GM20000 (cell line): Measurements from ENCODE around the gene TSG101.

Experiments used
- DNase-seq: peaks from one replicate; pipeline ENCODE4 v3.0.0; 2012; ENCODE audit warnings: low spot score
- TF ChIP-seq, protein P1 (sequence below): IDR thresholded peaks from 2 replicates; pipeline ENCODE4 v1.5.1; 2012; ENCODE audit warnings: mild to moderate bottlenecking, control low read depth; ENCODE audit errors: extremely low read depth, missing control alignments

TSG101 gene

DNA sequence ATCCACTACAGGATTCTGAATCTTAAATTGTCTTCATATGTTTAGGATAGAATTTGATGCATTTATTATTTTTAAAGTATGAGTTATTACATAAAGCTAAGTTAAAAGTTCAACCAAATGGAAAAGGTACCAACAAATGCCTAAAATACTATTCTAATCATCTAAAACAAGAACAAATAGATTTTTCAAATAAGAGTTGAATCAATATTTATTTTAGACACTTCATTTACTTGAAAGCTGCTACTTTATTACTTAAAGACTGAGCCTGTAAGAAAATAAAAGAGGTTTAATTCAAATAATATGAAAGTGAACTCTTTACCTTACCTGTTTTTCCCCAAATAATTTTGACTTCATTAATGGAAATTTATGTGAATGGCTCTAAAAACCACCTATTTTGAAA is 54.2 kb downstream of the TSG101 start:
- DNase-seq, result no peak
- TF ChIP-seq, protein P1, sequence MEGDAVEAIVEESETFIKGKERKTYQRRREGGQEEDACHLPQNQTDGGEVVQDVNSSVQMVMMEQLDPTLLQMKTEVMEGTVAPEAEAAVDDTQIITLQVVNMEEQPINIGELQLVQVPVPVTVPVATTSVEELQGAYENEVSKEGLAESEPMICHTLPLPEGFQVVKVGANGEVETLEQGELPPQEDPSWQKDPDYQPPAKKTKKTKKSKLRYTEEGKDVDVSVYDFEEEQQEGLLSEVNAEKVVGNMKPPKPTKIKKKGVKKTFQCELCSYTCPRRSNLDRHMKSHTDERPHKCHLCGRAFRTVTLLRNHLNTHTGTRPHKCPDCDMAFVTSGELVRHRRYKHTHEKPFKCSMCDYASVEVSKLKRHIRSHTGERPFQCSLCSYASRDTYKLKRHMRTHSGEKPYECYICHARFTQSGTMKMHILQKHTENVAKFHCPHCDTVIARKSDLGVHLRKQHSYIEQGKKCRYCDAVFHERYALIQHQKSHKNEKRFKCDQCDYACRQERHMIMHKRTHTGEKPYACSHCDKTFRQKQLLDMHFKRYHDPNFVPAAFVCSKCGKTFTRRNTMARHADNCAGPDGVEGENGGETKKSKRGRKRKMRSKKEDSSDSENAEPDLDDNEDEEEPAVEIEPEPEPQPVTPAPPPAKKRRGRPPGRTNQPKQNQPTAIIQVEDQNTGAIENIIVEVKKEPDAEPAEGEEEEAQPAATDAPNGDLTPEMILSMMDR, result no peak

DNA sequence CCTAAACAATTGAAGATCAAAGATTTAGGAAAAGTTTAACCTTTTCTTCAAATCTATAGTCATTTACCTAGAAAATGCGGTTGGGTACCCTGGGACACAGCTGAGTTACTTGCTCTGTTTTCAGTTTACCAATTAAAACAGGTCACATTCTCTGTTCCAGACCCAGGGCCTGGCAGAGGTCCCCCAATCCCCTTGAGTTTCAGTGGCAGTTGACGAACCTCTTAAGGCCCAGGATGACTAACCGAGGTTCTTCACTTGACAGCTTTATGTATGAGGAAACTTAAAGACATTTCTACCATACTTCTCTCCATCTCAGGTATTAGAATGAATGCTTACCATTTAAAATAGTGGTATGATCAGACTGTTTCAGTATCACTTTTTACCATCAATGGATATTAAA is 54.7 kb downstream of the TSG101 start:
- TF ChIP-seq, protein P1, result no peak
- DNase-seq, result no peak

DNA sequence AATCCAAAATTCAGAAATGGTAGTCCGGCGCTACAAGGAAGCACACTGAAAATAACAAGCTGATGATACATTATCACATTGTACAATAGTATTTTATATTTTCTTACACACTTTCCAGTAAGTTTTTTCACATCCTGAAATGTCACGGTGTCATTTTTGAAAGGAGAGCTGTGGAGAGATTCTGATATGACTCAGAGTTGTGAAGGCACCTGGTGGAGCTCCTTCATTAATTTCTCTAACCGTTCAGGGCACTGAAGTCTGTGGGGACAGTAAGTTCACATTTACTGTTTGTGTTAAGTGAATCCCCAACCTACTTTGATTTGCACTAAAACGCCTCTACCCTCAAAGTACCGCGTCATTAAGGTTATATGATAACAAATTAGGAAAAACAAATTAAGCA is 57.8 kb downstream of the TSG101 start:
- TF ChIP-seq, protein P1, result no peak
- no peak for DNase-seq

DNA sequence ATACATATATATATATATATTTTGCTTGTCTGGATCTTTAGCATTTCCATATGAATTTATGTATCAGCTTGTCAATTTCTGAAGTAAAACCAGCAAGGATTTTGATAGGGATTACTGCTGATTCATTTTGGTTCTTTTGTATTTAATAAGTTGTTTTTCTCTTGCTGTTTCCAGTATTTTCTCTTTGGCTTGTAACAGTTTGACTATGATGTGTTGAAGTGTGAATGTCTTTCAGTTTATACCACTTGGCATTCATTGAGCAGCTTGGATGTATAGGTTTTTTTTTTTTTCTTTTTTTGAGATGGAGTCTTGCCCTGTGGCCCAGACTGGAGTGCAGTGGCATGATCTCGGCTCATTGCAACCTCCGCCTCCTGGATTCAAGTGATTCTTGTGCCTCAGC is 58.7 kb downstream of the TSG101 start:
- TF ChIP-seq, protein P1, result no peak
- DNase-seq, result no peak

DNA sequence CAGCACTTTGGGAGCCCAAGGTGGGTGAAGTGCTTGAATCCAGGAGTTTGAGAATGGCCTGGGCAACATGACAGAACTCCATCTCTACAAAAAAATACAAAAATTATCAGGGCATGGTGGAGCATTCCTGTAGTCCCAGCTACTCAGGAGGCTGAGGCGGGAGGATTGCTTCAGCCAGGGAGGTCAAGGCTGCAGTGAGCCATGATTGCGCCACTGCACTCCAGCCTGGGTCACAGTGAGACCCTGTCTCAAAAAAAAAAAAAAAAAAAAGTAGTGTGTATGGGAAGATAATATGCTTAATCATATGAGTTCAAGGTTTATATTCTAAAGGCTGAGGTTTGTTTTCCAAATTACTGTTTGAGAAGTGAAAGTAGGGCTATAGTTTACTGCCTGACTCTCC is 60.3 kb downstream of the TSG101 start:
- DNase-seq, result no peak
- TF ChIP-seq, protein P1, result no peak

DNA sequence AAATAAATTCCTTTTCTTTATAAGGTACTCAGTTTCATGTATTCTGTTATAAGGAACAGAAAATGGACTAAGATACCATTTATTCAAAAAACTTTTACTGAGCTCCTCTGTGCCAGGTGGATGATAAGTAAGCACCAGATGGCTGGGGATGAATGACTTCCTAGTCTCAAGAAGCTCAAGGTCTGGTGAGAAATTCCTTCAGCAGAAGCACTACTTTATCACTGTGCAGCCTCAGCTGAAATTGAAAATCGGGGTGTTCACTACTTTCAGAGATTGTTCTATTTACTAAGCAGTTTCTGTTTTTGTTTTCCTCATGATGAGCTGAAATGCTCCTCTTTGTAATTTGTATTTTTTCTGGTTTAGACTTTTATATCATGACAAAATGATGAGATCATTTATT is 63.3 kb downstream of the TSG101 start:
- DNase-seq, result no peak
- TF ChIP-seq, protein P1, result no peak

DNA sequence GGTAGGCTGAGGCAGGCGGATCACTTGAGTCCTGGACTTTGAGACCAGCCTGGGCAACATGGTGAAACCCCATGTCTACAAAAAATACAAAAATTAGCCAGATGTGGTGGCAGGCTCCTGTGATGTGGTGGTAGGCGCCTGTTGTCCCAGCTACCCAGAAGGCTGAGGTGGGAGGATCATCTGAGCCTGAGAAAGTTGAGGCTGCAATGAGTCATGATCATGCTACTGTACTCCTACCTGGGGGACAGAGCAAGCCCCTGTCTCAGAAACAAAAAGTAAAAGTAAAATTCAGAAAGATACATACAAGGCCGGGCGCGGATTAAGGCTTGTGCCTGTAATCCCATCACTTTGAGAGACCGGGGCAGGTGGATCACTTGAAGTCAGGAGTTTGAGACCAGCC is 64.8 kb downstream of the TSG101 start:
- TF ChIP-seq, protein P1, result no peak
- no peak for DNase-seq
